HG03575 (cell line): ENCODE data around the gene TNNT2.

Experiments used
- ATAC-seq: cut with Tn5 transposase; IDR thresholded peaks from one replicate; pipeline ENCODE4 v1.9.1; 2021; ENCODE audit not compliant: unreplicated experiment, insufficient number of reproducible peaks, low FRiP score; ENCODE audit errors: extremely low read depth

The TNNT2 gene

DNA sequence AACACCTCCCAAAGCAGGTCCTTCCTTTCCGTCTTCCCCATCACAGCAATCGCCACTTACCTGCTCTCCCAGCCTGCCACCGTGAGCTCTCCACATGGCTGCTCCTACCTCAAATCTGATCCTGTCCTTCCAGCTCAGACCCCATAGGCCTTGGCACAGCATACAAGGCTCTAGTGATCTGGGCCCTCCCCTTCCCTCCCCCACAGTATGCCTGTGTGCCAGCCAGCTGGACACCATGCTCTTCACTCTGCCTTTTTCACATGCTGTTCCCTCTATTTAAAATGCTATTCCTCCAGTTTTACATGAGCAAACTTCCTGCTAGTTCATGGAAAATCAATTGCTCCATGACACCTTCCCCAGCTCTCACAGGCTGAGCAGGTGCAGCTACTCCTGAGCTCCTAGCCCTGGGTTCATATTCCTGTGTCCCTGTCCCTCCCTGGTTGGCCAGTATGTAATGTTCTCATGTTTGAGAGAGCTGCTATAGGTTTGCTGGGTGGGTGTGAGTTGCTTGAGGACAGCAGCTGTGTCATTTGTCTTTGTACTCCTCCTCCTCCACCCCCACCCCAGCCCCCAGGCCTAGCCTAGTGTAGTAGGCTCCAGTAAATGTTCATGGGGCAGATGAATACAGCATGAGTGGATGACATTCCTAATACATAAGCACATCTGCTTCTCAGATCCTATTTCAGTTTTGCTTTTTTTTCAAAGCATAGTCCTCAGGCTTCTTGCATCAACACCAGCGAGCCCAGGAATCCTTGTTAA is 6.3 kb upstream of the TNNT2 start:
- no peak for ATAC-seq

- no peak for ATAC-seq
Measured at GRCh38 chr1:201381130-201381529, 3.6 kb upstream of the TNNT2 start.

DNA sequence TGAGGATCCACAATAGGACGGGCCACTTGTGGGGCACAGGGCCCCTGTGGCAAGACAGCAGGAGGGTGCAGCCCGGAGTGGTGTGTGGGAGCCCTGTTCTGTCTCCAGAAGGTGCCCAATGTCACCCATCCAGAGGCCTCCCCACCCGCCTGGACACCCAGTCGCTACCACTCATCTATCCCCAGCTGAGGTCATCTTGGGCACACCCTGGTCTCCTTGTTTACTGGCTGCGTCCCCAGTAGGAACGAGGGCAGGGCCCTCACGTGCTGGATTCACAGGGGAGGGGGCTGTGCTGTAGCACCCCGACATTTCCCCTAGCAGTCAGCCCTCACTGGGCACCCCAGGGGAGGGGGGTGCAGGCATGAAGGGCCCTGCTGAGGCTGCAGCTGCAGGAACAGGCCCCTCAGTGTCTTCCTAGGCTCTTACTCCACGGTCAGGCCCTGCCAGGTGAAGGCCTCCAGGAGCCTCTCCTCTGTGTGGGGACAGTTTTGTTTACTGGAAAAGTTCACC is 2.3 kb upstream of the TNNT2 start:
- no peak for ATAC-seq

DNA sequence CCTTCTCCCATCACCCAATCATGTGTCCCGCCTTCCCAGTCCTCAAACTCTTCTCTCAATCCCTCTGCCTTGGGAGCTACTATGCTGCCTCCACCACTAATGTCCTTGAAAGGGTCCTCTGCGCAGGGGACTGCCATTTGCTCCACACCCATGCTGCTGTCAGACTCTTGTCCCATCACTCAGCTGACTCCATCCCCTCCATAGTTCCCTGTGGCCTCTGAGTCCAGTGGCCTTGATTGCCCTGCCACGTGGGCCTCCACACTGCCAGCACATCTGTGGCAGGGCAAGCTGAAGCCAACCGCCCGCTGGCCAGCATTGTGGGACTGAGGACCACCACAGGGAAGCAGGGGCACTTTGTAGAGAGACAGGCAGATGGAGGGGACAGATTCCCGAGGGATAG is 1.3 kb upstream of the TNNT2 start:
- no peak for ATAC-seq

GRCh38 chr1:201376464-201377374 is 761 bp downstream of the TNNT2 start:
- ATAC-seq: no peak

GRCh38 chr1:201376107-201376463 is 1.4 kb downstream of the TNNT2 start:
- no peak for ATAC-seq

GRCh38 chr1:201375169-201375568 is 2.3 kb downstream of the TNNT2 start:
- ATAC-seq: no peak

DNA sequence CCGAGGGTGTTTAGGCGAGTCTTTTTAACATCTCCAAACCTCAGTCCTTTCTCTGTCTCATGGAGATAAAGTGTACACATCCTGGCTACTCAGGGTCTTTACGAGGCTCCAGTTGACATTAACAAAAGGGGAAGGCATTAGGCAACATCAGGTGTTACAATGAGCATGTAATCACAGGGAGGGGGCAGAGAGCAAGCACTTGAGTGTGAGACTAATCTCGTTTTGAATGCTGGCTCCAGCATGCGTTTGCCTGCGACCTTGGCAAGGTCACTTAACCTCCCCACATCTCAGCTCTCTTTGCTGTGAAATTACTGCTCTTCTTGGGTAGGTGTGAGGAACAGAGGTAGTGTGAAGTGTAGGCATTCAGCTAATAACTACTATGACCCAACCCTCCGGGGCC is 3.1 kb downstream of the TNNT2 start:
- ATAC-seq: no peak

DNA sequence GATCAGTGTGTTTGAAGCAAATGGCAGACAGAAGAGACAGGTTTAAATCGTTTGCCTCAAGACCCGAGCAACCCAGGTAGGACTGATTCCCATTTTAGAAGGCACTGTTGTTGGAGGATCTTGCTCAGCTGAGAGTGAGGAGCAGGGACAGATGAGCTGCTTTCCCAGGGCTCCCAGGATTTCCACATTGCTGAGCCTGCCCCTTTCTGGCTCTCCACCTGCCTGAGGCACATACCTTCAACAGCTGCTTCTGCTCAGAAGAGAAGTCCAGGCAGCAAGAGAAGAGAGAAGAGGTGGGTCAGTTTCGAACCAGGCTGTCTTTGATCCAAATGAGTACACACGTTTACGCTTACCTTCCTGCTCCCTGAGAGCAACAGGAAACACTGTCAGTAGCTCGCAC is 5.7 kb downstream of the TNNT2 start:
- ATAC-seq: no peak

DNA sequence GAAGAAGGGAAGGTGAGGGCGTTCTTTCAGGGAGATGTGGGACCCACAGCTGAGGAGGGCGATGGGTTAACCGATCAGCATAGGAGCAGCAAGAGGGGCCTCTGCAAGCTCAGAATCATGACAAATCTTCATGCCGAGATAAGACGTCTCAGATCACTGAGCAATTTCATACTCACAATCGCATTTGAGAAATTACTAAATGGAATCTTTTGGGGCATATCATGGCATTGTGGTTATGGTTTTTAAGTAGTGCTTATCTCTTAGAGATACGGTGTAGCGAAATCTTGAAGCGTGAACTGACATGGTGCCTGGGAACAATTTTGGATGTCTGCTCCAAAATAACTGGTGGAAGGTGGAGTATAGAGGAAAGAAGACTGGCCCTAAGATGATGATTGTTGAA is 6.2 kb downstream of the TNNT2 start:
- no peak for ATAC-seq

DNA sequence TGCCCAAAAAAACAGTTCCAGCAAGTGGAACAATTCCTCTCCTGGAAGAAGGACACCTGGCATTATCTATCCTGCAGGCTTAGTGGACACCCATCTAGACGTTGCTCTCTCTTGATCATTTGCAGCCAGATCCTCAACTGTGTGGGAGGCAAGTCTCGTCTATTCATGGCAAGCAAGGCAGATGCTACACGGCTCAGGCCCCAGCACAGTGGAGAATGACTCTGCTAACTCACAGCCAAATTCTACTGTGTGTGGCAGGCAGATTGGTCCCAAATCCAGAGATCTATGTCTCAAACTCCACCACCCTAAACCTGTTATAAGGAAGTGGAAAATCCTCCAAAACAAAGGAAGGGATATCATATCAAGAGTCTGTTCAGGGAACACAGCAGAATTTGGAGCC is 7.0 kb downstream of the TNNT2 start:
- no peak for ATAC-seq

- no peak for ATAC-seq
Measured at GRCh38 chr1:201369209-201369608, 8.3 kb downstream of the TNNT2 start.

DNA sequence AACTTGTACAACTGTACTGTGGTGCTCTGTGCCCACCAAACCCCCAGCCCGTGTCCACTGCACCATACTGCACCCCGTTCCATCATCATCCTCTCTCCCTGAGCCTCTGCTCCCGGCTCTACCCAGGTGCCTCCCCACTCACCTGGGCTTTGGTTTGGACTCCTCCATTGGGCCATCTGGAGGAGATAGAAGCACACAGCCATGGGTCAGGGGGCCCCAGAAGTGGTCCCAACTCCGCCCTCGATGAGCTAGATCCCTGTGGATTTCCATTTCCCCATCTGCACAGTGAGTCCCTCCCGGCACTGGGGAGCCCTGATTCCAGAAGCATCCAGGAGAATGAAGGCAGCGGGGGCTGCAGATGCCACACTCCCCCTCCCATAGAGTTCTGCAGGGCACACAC is 10.8 kb downstream of the TNNT2 start:
- no peak for ATAC-seq

DNA sequence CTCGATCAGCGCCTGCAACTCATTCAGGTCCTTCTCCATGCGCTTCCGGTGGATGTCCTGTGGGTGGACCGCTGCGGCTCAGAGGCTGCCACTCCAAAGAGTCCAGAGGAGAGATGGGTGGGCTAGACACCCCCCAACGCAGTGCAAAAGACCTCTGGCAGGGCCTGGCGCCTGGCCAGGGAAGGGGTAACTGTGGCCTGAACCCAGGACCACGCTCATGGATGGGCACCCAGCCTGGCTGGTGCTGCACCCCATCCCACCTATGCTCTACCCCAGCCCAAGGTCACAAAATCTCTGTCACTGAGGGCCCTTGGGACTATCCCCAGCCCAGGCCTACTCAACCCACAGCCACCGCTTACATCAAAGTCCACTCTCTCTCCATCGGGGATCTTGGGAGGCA is 12.2 kb downstream of the TNNT2 start:
- ATAC-seq: no peak

GRCh38 chr1:201364808-201365105 is 12.7 kb downstream of the TNNT2 start:
- ATAC-seq: no peak

DNA sequence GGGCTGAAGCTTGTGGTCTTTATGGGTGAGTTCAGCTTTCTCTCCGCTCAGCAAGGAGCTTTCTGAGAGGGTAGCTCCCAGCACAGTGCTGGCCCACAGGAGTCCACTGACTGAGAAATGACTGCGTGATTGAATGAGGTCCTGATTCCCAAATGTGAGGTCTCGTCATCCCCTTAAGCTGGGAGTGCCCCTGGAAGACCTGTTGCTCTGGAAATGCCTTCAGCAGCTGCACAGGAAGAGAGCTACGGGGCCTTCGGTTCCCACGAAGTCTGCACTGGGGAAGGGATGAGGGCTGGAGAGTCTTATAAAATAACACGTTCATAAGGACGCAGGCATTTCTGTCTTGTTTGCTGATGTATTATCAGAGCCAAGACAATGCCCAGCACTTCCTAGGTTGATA is 14.0 kb downstream of the TNNT2 start:
- no peak for ATAC-seq

DNA sequence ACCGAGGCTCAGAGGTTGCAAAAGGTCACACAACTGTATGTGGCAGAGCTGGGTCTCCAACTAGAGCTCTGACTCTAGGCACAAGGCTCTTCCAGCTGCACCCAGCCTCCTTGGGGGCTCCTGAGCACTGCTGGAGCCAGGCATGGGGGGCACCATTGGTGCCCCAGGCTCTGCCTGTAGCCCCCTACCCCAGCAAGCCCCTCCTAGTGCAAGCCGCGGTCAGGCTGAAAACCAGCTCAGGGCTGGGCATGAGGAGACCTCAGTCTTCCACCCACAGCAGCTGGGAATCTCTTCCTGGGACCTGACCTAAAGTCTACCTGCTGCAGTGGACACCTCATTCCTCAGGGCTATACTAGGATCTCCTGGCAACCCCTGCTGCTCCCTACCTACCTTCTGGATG is 14.6 kb downstream of the TNNT2 start:
- no peak for ATAC-seq

DNA sequence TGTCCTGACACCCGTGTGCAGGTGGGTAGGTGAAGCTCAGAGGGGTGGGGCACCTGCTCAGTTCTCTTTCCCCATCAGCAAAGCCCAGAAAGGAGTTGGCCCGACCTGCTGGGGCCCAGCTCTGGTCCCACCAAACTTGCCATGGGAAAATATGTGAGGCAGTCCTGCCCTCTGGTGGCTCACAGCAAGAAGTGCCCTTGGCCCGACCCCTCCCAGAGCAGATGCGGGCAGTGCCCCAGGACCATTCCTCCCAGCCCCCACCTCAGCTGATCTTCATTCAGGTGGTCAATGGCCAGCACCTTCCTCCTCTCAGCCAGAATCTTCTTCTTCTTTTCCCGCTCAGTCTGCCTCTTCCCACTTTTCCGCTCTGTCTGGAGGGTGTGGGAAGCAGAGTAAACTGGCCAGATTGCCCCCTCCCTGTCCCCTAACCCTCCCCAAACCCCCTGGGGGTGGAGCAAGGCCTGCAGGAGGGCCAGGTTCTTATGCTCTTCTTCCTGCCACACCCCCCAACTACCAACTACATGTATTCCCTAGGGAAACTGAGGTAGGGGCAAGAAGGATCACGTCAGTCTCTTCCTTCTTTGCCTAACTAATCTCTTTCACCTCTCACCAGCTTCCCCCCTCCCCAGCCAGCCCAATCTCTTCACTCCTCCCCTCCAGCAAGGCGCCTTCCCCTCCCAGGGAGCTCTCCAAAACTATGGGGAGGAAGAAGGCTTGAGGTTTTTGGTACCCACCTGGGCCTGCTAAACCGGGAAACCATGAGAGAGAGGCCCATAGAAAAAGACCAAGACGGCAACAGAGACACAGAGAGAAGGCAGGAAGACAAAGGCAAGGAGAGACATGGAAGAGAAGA is 15.6 kb downstream of the TNNT2 start:
- ATAC-seq: no peak

- no peak for ATAC-seq
Measured at GRCh38 chr1:201360901-201361651, 16.4 kb downstream of the TNNT2 start.
